ENCODE measurements around the gene MSH5. TPM values are rescaled to one million over a fixed set of nuclear protein-coding genes. Genes with fewer than 3 reads are reported as not detected.

Gene MSH5
- total RNA-seq = 45.0 and 51.3 TPM in 2 replicates
- long read RNA-seq, partial matches to known transcripts = 0 of 10 reads
- long read RNA-seq, other reads (novel, unspliced or antisense) = 7 of 10 reads

GRCh38 chr6:31739639-31740396 lies at the start of gene MSH5:
MSH5 (plus strand) TSS chr6:31740005; CDS start chr6:31740467, 462 bp downstream.
- H3K36me3 Mint-ChIP-seq (ENCODE audit: insufficient read depth) = peaks cover 2% of the 10 kb centered on the region
- peaks cover 39% of the 10 kb centered on the region for H3K4me1 Mint-ChIP-seq (ENCODE audit: low read depth)
- H3K27ac Mint-ChIP-seq = peak within 1 kb of the TSS; percentile 98

DNA sequence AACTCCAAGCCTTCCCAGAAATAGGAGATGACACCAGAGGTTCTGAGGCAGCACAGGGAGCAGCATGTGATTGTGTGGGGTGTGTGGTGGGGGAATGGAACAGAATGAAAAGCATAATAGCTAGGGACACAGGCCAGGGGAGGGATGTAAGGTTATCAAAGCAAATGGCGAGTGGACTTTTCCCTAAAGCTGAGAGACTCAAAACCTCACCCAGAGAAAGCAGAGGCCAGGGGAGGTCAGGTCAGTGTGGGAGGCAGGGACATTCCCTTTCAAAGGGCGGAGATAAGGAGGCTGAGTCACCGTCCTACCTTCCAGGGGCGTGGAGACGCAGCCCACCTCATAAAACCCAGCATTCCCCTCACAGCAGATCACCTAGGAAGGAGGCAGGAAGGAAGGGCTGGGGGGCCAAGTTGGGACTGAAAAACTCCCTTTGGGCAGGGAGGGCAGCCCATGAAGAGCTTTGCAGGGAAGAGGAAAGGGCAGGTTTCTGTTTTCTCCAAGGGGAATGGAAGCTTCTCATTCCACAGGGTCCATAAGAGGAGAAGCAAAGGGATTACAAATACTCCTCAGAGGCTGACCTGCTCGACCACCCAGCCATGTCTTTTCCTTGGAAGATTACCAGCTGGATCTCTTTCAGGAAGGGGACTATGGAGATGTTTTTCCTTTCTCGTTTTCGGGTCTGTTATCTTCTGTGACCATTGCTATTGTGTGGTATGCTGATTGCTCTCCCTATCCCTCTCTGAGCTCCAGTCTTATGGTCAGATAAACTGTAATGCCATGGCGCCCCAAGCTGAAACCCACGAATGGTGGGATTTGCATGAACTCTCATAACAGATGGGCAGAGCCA lies 49.4 kb upstream of the MSH5 start:
- Mint-ChIP-seq H3K27ac (peak overlapping the region; percentile 96), H3K36me3 (ENCODE audit: insufficient read depth) (peaks cover 27% of the 10 kb centered on the region)

More at GRCh38 chr6:31739639-31740396, at the start of gene MSH5:
- TF ChIP-seq, protein P1, sequence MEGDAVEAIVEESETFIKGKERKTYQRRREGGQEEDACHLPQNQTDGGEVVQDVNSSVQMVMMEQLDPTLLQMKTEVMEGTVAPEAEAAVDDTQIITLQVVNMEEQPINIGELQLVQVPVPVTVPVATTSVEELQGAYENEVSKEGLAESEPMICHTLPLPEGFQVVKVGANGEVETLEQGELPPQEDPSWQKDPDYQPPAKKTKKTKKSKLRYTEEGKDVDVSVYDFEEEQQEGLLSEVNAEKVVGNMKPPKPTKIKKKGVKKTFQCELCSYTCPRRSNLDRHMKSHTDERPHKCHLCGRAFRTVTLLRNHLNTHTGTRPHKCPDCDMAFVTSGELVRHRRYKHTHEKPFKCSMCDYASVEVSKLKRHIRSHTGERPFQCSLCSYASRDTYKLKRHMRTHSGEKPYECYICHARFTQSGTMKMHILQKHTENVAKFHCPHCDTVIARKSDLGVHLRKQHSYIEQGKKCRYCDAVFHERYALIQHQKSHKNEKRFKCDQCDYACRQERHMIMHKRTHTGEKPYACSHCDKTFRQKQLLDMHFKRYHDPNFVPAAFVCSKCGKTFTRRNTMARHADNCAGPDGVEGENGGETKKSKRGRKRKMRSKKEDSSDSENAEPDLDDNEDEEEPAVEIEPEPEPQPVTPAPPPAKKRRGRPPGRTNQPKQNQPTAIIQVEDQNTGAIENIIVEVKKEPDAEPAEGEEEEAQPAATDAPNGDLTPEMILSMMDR (IDR thresholded peaks at IDR 0.05; ENCODE audit: unreplicated experiment) = no peak
- peak within 1 kb of the TSS; percentile 99 for H3K4me3 Mint-ChIP-seq (ENCODE audit: low read depth)
- H3K27me3 Mint-ChIP-seq = no peaks in the 10 kb centered on the region
- peak; percentile 94 for DNase-seq (ENCODE audit: low spot score, unreplicated experiment)
- H3K9me3 Mint-ChIP-seq (ENCODE audit: low read depth) = no peaks in the 10 kb centered on the region

DNA sequence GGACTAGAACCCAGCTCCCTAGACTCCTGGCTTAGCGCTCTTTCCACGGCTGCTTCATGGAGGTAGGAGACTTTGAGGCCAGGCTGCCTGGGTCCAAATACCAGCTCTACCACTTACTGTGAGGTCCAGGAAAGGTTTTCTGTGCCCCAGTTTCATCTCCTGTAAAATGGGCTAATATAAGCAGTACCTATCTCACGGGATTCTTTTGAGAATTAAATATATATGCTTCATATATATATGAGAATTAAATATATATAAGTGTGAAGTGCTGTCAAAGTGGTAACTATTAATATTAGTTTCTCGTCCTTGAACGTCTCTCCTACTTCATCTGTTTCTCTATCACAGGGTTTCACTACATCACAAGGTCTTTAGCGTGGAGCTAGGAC lies 48.7 kb upstream of the MSH5 start:
- no peak overlapping the region for H3K4me3 Mint-ChIP-seq (ENCODE audit: low read depth)
- no peaks in the 10 kb centered on the region for H3K27me3 Mint-ChIP-seq
- TF ChIP-seq, protein P1 (IDR thresholded peaks at IDR 0.05; ENCODE audit: unreplicated experiment) = no peak
- peaks cover 25% of the 10 kb centered on the region for H3K36me3 Mint-ChIP-seq (ENCODE audit: insufficient read depth)
- H3K27ac Mint-ChIP-seq = peak overlapping the region; percentile 96
- H3K9me3 Mint-ChIP-seq (ENCODE audit: low read depth) = no peaks in the 10 kb centered on the region
- no peak for DNase-seq (ENCODE audit: low spot score, unreplicated experiment)
- peaks cover 11% of the 10 kb centered on the region for H3K4me1 Mint-ChIP-seq (ENCODE audit: low read depth)

More for the DNA sequence above, 49.4 kb upstream of the MSH5 start:
- TF ChIP-seq, protein P1 (IDR thresholded peaks at IDR 0.05; ENCODE audit: unreplicated experiment) = no peak
- no peak for DNase-seq (ENCODE audit: low spot score, unreplicated experiment)
- Mint-ChIP-seq H3K27me3 (no peaks in the 10 kb centered on the region), H3K4me3 (ENCODE audit: low read depth) (no peak overlapping the region), H3K4me1 (ENCODE audit: low read depth) (peaks cover 11% of the 10 kb centered on the region), H3K9me3 (ENCODE audit: low read depth) (no peaks in the 10 kb centered on the region)

- no peaks in the 10 kb centered on the region for H3K9me3 Mint-ChIP-seq (ENCODE audit: low read depth)
- no peaks in the 10 kb centered on the region for H3K27me3 Mint-ChIP-seq
- TF ChIP-seq, protein P1 (IDR thresholded peaks at IDR 0.05; ENCODE audit: unreplicated experiment) = no peak
- H3K4me1 Mint-ChIP-seq (ENCODE audit: low read depth) = peaks cover 11% of the 10 kb centered on the region
- DNase-seq (ENCODE audit: low spot score, unreplicated experiment) = no peak
- H3K4me3 Mint-ChIP-seq (ENCODE audit: low read depth) = no peak overlapping the region
- peak overlapping the region; percentile 67 for H3K27ac Mint-ChIP-seq
- H3K36me3 Mint-ChIP-seq (ENCODE audit: insufficient read depth) = peaks cover 22% of the 10 kb centered on the region
Observed at GRCh38 chr6:31691564-31692108, 48.2 kb upstream of the MSH5 start.

DNA sequence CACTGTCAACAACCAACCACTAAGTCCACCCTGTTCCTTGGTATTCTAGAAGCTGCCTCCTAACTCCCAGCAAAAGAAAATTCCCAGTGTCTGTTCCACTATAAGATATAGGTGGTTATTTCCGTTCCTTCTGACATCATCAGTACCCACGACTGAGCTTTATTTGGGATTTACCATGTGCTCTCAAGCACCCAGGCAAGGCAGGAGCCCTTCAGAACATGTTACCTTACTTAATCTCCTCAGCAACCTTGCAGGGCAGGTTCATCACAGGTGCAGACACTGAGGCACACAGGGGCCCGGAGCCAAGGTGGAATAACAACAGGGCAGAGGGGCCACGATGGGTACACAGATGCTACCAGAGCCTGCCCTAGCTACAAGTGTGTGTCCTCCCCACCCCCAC lies 47.5 kb upstream of the MSH5 start:
- no peak for DNase-seq (ENCODE audit: low spot score, unreplicated experiment)
- Mint-ChIP-seq H3K4me1 (ENCODE audit: low read depth) (peaks cover 12% of the 10 kb centered on the region), H3K27me3 (no peaks in the 10 kb centered on the region), H3K4me3 (ENCODE audit: low read depth) (no peak overlapping the region), H3K9me3 (ENCODE audit: low read depth) (no peaks in the 10 kb centered on the region), H3K36me3 (ENCODE audit: insufficient read depth) (peaks cover 24% of the 10 kb centered on the region), H3K27ac (no peak overlapping the region)
- TF ChIP-seq, protein P1 (IDR thresholded peaks at IDR 0.05; ENCODE audit: unreplicated experiment) = no peak

Data from progenitor cell of endocrine pancreas (in vitro differentiated cells).